ENCODE measurements around the gene EIF4EBP3. TPM values are rescaled to one million over a fixed set of nuclear protein-coding genes. Genes with fewer than 3 reads are reported as not detected.

The EIF4EBP3 gene
- total and polyA plus RNA-seq, 9 of the 15 experiments (the other 6 are each of a cell fraction or from before 2014, with no cell fraction given) = 1.3 to 7.5 (median 3.8) TPM

GRCh38 chr5:140547508-140548299 is at the start of gene EIF4EBP3 (continued):
- TF ChIP-seq HDAC1 (IDR thresholded peaks at IDR 0.05) (peak in 1 of 2 experiments; percentile 65; a peak in 1 of 4 replicates), ZNF347 (CRISPR knock-in tag; IDR thresholded peaks at IDR 0.05; ENCODE audit: low read depth) (no peak), PYGO2 (tag; IDR thresholded peaks at IDR 0.05) (no peak), NFRKB (IDR thresholded peaks at IDR 0.05; ENCODE audit: low read depth) (no peak; the same call in 1 of the 2 replicates), ZNF551 (CRISPR knock-in tag; IDR thresholded peaks at IDR 0.05) (no peak), RBM39 (optimal IDR thresholded peaks at IDR 0.05; ENCODE audit: low read depth, low read length) (no peak), RBBP5 (IDR thresholded peaks at IDR 0.05; ENCODE audit: borderline replicate concordance, insufficient read depth, low read length, poor library complexity, severe bottlenecking) (no peak), ZNF76 (CRISPR knock-in tag; IDR thresholded peaks at IDR 0.05; ENCODE audit: borderline replicate concordance) (no peak), ZC3H4 (CRISPR knock-in tag; IDR thresholded peaks at IDR 0.05; ENCODE audit: borderline replicate concordance) (no peak), ATF7 (IDR thresholded peaks at IDR 0.05) (peak; percentile 66), MBD2 (IDR thresholded peaks at IDR 0.05; ENCODE audit: borderline replicate concordance, low read depth) (no peak), POLR2B (IDR thresholded peaks at IDR 0.05; ENCODE audit: low read depth, partially characterized antibody) (peak; percentile 65), ZHX1 (conservative IDR thresholded peaks at IDR 0.05; ENCODE audit: low read length) (no peak), GABPB2 (CRISPR knock-in tag; conservative IDR thresholded peaks at IDR 0.05) (no peak), ZBTB1 (CRISPR knock-in tag; IDR thresholded peaks at IDR 0.05; ENCODE audit: borderline replicate concordance, low read depth) (no peak), SAP30 (IDR thresholded peaks at IDR 0.05; ENCODE audit: borderline replicate concordance, insufficient read depth, low read depth, low read length, poor library complexity, severe bottlenecking) (peak; percentile 90), PTBP1 (IDR thresholded peaks at IDR 0.05; ENCODE audit: low read depth, low read length) (0 out of 2 replicates have a peak, but pooled peaks have one; percentile 28), NBN (IDR thresholded peaks at IDR 0.05; ENCODE audit: low read depth) (no peak), RFX5 (IDR thresholded peaks at IDR 0.05; ENCODE audit: low read depth, low read length) (no peak), FOSL1 (tag; conservative IDR thresholded peaks at IDR 0.05) (no peak), KAT8 (IDR thresholded peaks at IDR 0.05; ENCODE audit: low read depth) (no peak), ZNF445 (CRISPR knock-in tag; IDR thresholded peaks at IDR 0.05; ENCODE audit: low read depth) (no peak)
- TF ChIP-seq, protein P1, sequence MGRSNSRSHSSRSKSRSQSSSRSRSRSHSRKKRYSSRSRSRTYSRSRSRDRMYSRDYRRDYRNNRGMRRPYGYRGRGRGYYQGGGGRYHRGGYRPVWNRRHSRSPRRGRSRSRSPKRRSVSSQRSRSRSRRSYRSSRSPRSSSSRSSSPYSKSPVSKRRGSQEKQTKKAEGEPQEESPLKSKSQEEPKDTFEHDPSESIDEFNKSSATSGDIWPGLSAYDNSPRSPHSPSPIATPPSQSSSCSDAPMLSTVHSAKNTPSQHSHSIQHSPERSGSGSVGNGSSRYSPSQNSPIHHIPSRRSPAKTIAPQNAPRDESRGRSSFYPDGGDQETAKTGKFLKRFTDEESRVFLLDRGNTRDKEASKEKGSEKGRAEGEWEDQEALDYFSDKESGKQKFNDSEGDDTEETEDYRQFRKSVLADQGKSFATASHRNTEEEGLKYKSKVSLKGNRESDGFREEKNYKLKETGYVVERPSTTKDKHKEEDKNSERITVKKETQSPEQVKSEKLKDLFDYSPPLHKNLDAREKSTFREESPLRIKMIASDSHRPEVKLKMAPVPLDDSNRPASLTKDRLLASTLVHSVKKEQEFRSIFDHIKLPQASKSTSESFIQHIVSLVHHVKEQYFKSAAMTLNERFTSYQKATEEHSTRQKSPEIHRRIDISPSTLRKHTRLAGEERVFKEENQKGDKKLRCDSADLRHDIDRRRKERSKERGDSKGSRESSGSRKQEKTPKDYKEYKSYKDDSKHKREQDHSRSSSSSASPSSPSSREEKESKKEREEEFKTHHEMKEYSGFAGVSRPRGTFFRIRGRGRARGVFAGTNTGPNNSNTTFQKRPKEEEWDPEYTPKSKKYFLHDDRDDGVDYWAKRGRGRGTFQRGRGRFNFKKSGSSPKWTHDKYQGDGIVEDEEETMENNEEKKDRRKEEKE (IDR thresholded peaks at IDR 0.05; ENCODE audit: borderline replicate concordance in 1 of 2, control insufficient read depth in 1 of 2, low read depth in 2 of 2, low read length in 1 of 2) = no peak
